H1 (cell line): Measurements from ENCODE around the gene KCNMB2. TPM values are rescaled to one million over a fixed set of nuclear protein-coding genes. Genes with fewer than 3 reads are reported as not detected.

ENCODE experiments used
- CTBP2 ChIP-seq: IDR thresholded peaks from 2 replicates; pipeline ENCODE4 v1.7.0; 2011; ENCODE audit warnings: borderline replicate concordance, mild to moderate bottlenecking, moderate library complexity, mixed read lengths, low read length; ENCODE audit not compliant: insufficient read depth, insufficient read length
- GTF2F1 ChIP-seq: IDR thresholded peaks from 2 replicates; pipeline ENCODE4 v1.6.1; 2012; ENCODE audit warnings: low read depth, low read length, improper control_type of control experiment, borderline replicate concordance
- KDM1A ChIP-seq: fragments of 200-600, 300-600 bp; sonication (generic); IDR thresholded peaks from 2 replicates; pipeline ENCODE4 v1.7.1; 2016; ENCODE audit warnings: mild to moderate bottlenecking, low read length, borderline replicate concordance
- polyA plus RNA-seq, 7 experiments: library from polyadenylated mRNA; depleted of rRNA in 3 of 7; stranded (reverse) in 5 of 7; unstranded in 2 of 7; fragments of >200 nt in 5 of 7; fragments of 200-250 nt in 2 of 7; gene quantifications; 1 replicate in 5 of 7; 2 replicates in 1 of 7; 4 replicates in 1 of 7; pipeline versions ENCODE4 v1.2.1 to v1.2.3, GENCODE V29; 2011 to 2013; ENCODE audit warnings: missing spikeins in 2 of 7, mixed read lengths in 2 of 7
- total RNA-seq: library from RNA; stranded (reverse); fragmentation: NEBNext Ultra II Directional; extraction: Animal tissue kit (Norgen Biotek cat#: 25700); gene quantifications from 2 replicates; pipeline ENCODE4 v1.2.1, GENCODE V29; 2021

KCNMB2 gene
- total and polyA plus RNA-seq, 2 of the 8 experiments (the other 6 are each of a cell fraction or from before 2014, with no cell fraction given): not detected

GRCh38 chr3:178841011-178841410 is 304.8 kb downstream of the KCNMB2 start (continued):
- TF ChIP-seq GTF2F1: no peak
- TF ChIP-seq CTBP2: no peak
- no peak for TF ChIP-seq KDM1A
